T-cell (primary cell): ENCODE data around the gene CADM1. TPM values are rescaled to one million over a fixed set of nuclear protein-coding genes. Genes with fewer than 3 reads are reported as not detected.

Source experiments
- ATAC-seq, 4 experiments: fragments of 200-7000 bp in 3 of 4; fragments of 150-1000 bp in 1 of 4; cut with Tn5 transposase; replicated peaks in 1 of 4; 1 replicate in 3 of 4; 2 replicates in 1 of 4; pipeline ENCODE4 v1.10.0; 2021; ENCODE audit warnings: moderate library complexity in 3 of 4, mild to moderate bottlenecking in 2 of 4, moderate number of reproducible peaks in 1 of 4
- CTCF ChIA-PET, 2 donors: fragments of 300-600 bp; sonication (Branson Sonifier 250); formaldehyde crosslinking; loops; one replicate each; lab custom pipeline; 2022; ENCODE audit warnings: antibody characterized with exemption in 2 of 2; lab: Charles Lee
- POLR2A ChIA-PET, 2 donors: fragments of 300-600 bp; sonication (Branson Sonifier 250); formaldehyde crosslinking; loops; one replicate each; lab custom pipeline; 2022; ENCODE audit warnings: antibody characterized with exemption in 2 of 2; lab: Charles Lee
- DNase-seq, 35 experiments: peaks; one replicate each; pipeline versions ENCODE4 v3.0.0 to v3.0.0-alpha.2; 2013 to 2023
- H3K27ac ChIP-seq: one replicate; pipeline ENCODE4 v1.5.1; 2013; ENCODE audit warnings: low read length
- H3K27me3 ChIP-seq, 2 experiments: replicated peaks in 1 of 2; 1 replicate in 1 of 2; 2 replicates in 1 of 2; pipeline versions ENCODE4 v1.6.1 to v1.7.0; 2013; ENCODE audit warnings: low read length in 1 of 2, mixed read lengths in 1 of 2; ENCODE audit not compliant: control insufficient read depth in 2 of 2, insufficient read depth in 2 of 2; ENCODE audit errors: extremely low read depth in 1 of 2
- H3K36me3 ChIP-seq, 2 donors: 1 replicate in 1 of 2; 2 replicates in 1 of 2; pipeline versions ENCODE4 v1.6.1 to v1.7.0; 2013; ENCODE audit warnings: low read length in 1 of 2; ENCODE audit not compliant: control insufficient read depth in 2 of 2, insufficient read depth in 1 of 2; ENCODE audit errors: extremely low read depth in 1 of 2
- H3K4me1 ChIP-seq, 2 experiments: 1 replicate in 1 of 2; 2 replicates in 1 of 2; pipeline versions ENCODE4 v1.6.1 to v1.7.0; 2013; ENCODE audit warnings: low read length in 2 of 2, mixed read lengths in 1 of 2; ENCODE audit not compliant: insufficient read depth in 2 of 2, control insufficient read depth in 1 of 2; ENCODE audit errors: extremely low read depth in 1 of 2
- H3K4me3 ChIP-seq, 2 donors: 1 replicate in 1 of 2; 2 replicates in 1 of 2; pipeline versions ENCODE4 v1.5.1 to v1.7.0; 2013; ENCODE audit warnings: mild to moderate bottlenecking in 2 of 2, low read length in 1 of 2, moderate library complexity in 1 of 2; ENCODE audit not compliant: control insufficient read depth in 1 of 2; ENCODE audit errors: extremely low read depth in 1 of 2
- H3K9me3 ChIP-seq: 2 replicates; pipeline ENCODE4 v1.7.0; 2013
- H3K27ac Mint-ChIP-seq, 2 donors: one replicate each; pipeline ENCODE4 v1.8.0; 2020 to 2021; ENCODE audit warnings: mild to moderate bottlenecking in 2 of 2, mixed read lengths in 2 of 2
- H3K27me3 Mint-ChIP-seq, 2 donors: one replicate each; pipeline ENCODE4 v1.8.0; 2021 to 2022; ENCODE audit warnings: mixed read lengths in 2 of 2
- H3K36me3 Mint-ChIP-seq: one replicate; pipeline ENCODE4 v1.8.0; 2021; ENCODE audit warnings: mixed read lengths
- H3K4me1 Mint-ChIP-seq, 3 donors: one replicate each; pipeline ENCODE4 v1.8.0; 2020 to 2022; ENCODE audit warnings: mixed read lengths in 3 of 3, mild to moderate bottlenecking in 1 of 3
- H3K4me3 Mint-ChIP-seq, 3 donors: one replicate each; pipeline ENCODE4 v1.8.0; 2020 to 2022; ENCODE audit warnings: mild to moderate bottlenecking in 3 of 3, mixed read lengths in 3 of 3, moderate library complexity in 3 of 3
- H3K9me3 Mint-ChIP-seq, 3 donors: one replicate each; pipeline ENCODE4 v1.8.0; 2020 to 2022; ENCODE audit warnings: mixed read lengths in 3 of 3
- WGBS: methylation state at CpG from one replicate; pipeline ENCODE4 v1.1.5; 2013; ENCODE audit warnings: missing lambda C conversion rate; ENCODE audit not compliant: insufficient coverage; 5-methylcytosine and 5-hydroxymethylcytosine counted together
- total RNA-seq, 35 experiments: library from RNA in 6 of 35; stranded (reverse) in 6 of 35; fragments of 120-200 nt in 1 of 35; gene quantifications; one replicate each; pipeline versions ENCODE4 v1.2.1 to v1.2.4 and lab custom pipeline; 2013 to 2026

Gene CADM1
- total RNA-seq, 5 donors from 2014 or later (not counting 1 experiment from before 2014, with no cell fraction given), result 2.1 to 6.7 (median 3.1) TPM

- H3K36me3 Mint-ChIP-seq, result no peaks in the 10 kb centered on the region
- H3K4me1 Mint-ChIP-seq, result no peaks in the 10 kb centered on the region
- CTCF ChIA-PET, result no interaction called here
- H3K27ac ChIP-seq, result no peak overlapping the region
- peaks cover 4 to 15% of the 10 kb centered on the region in 2 donors for H3K27me3 Mint-ChIP-seq
- H3K4me3 Mint-ChIP-seq, result no peak overlapping the region
- H3K36me3 ChIP-seq, result no peaks in the 10 kb centered on the region
- no peaks in the 10 kb centered on the region for H3K9me3 Mint-ChIP-seq
- POLR2A ChIA-PET, result interaction anchor here in 1 of 2 donors (0.6 kb wide), 1 partner anchor 54 kb away, joined by 7 read pairs; no protein-coding TSS in a partner anchor
- DNase-seq (no peak), ATAC-seq (no peak)
- H3K27ac Mint-ChIP-seq, result no peak overlapping the region
- H3K4me1 ChIP-seq, result no peaks in the 10 kb centered on the region
- H3K27me3 ChIP-seq, result peaks cover 0 to 8% of the 10 kb centered on the region in 2 experiments
- no peaks in the 10 kb centered on the region for H3K9me3 ChIP-seq
- WGBS, result 72% methylated on average over 6 of the region's 6 CpGs
- H3K4me3 ChIP-seq, result no peak overlapping the region
Measured at GRCh38 chr11:115528225-115528624, 24.0 kb upstream of the CADM1 start.

- ChIA-PET POLR2A (interaction anchor here in 1 of 2 donors (0.6 kb wide), 1 partner anchor 54 kb away, joined by 7 read pairs; no protein-coding TSS in a partner anchor), CTCF (no interaction called here)
- H3K9me3 ChIP-seq, result no peaks in the 10 kb centered on the region
- H3K36me3 ChIP-seq, result no peaks in the 10 kb centered on the region
- H3K36me3 Mint-ChIP-seq, result no peaks in the 10 kb centered on the region
- no peak overlapping the region for H3K4me3 ChIP-seq
- no peaks in the 10 kb centered on the region for H3K4me1 Mint-ChIP-seq
- H3K9me3 Mint-ChIP-seq, result no peaks in the 10 kb centered on the region
- H3K27ac Mint-ChIP-seq, result no peak overlapping the region
- ATAC-seq (no peak), DNase-seq (no peak)
- no peaks in the 10 kb centered on the region for H3K4me1 ChIP-seq
- H3K27me3 ChIP-seq, result peaks cover 0 to 8% of the 10 kb centered on the region in 2 experiments
- peaks cover 4 to 16% of the 10 kb centered on the region in 2 donors for H3K27me3 Mint-ChIP-seq
- no peak overlapping the region for H3K27ac ChIP-seq
- no CpG with 5 or more reads among the region's 2 CpGs for WGBS
- H3K4me3 Mint-ChIP-seq, result no peak overlapping the region
Measured at GRCh38 chr11:115527534-115528125, 23.4 kb upstream of the CADM1 start.

- Mint-ChIP-seq H3K27ac (no peak overlapping the region), H3K9me3 (peaks cover 0 to 5% (median 0%) of the 10 kb centered on the region in 3 donors), H3K4me1 (no peaks in the 10 kb centered on the region), H3K4me3 (no peak overlapping the region), H3K27me3 (peaks cover 13 to 22% of the 10 kb centered on the region in 2 donors), H3K36me3 (no peaks in the 10 kb centered on the region)
- DNase-seq (no peak), ATAC-seq (no peak)
- Histone ChIP-seq H3K4me1 (no peaks in the 10 kb centered on the region), H3K27ac (no peak overlapping the region), H3K36me3 (no peaks in the 10 kb centered on the region), H3K27me3 (peaks cover 0 to 8% of the 10 kb centered on the region in 2 experiments), H3K4me3 (no peak overlapping the region), H3K9me3 (no peaks in the 10 kb centered on the region)
- CTCF ChIA-PET, result no interaction called here
- WGBS, result 90% methylated on average over 5 of the region's 9 CpGs
- POLR2A ChIA-PET, result no interaction called here
Measured at GRCh38 chr11:115525531-115526006, 21.4 kb upstream of the CADM1 start.

GRCh38 chr11:115524572-115524971, 20.4 kb upstream of the CADM1 start:
- ChIA-PET POLR2A (no interaction called here), CTCF (no interaction called here)
- H3K36me3 Mint-ChIP-seq, result no peaks in the 10 kb centered on the region
- H3K27me3 Mint-ChIP-seq, result peaks cover 12 to 21% of the 10 kb centered on the region in 2 donors
- H3K27ac Mint-ChIP-seq, result no peak overlapping the region
- Histone ChIP-seq H3K9me3 (no peaks in the 10 kb centered on the region), H3K36me3 (no peaks in the 10 kb centered on the region), H3K27me3 (peaks cover 0 to 8% of the 10 kb centered on the region in 2 experiments), H3K4me3 (no peak overlapping the region), H3K27ac (no peak overlapping the region), H3K4me1 (no peaks in the 10 kb centered on the region)
- no peak overlapping the region for H3K4me3 Mint-ChIP-seq
- H3K4me1 Mint-ChIP-seq, result no peaks in the 10 kb centered on the region
- peaks cover 0 to 5% (median 0%) of the 10 kb centered on the region in 3 donors for H3K9me3 Mint-ChIP-seq
- WGBS, result 75% methylated on average over 1 of the region's 1 CpG
- ATAC-seq (no peak), DNase-seq (no peak)

GRCh38 chr11:115523727-115524399, 19.6 kb upstream of the CADM1 start:
- POLR2A ChIA-PET, result no interaction called here
- H3K4me3 ChIP-seq, result no peak overlapping the region
- H3K27me3 ChIP-seq, result peaks cover 0 to 8% of the 10 kb centered on the region in 2 experiments
- H3K4me1 ChIP-seq, result no peaks in the 10 kb centered on the region
- Mint-ChIP-seq H3K27ac (no peak overlapping the region), H3K36me3 (no peaks in the 10 kb centered on the region), H3K27me3 (peaks cover 12 to 21% of the 10 kb centered on the region in 2 donors), H3K4me1 (no peaks in the 10 kb centered on the region), H3K9me3 (peaks cover 0 to 5% (median 0%) of the 10 kb centered on the region in 3 donors), H3K4me3 (no peak overlapping the region)
- no peaks in the 10 kb centered on the region for H3K36me3 ChIP-seq
- H3K27ac ChIP-seq, result no peak overlapping the region
- no peak for DNase-seq
- WGBS, result no CpG with 5 or more reads among the region's 2 CpGs
- no peaks in the 10 kb centered on the region for H3K9me3 ChIP-seq
- CTCF ChIA-PET, result no interaction called here
- ATAC-seq, result no peak

GRCh38 chr11:115522302-115522701, 18.1 kb upstream of the CADM1 start:
- no peak overlapping the region for H3K27ac ChIP-seq
- DNase-seq, result no peak
- 80% methylated on average over 1 of the region's 3 CpGs for WGBS
- Mint-ChIP-seq H3K27me3 (peaks cover 12 to 22% of the 10 kb centered on the region in 2 donors), H3K4me3 (no peak overlapping the region), H3K27ac (no peak overlapping the region), H3K9me3 (peaks cover 0 to 5% (median 0%) of the 10 kb centered on the region in 3 donors), H3K4me1 (no peaks in the 10 kb centered on the region), H3K36me3 (no peaks in the 10 kb centered on the region)
- H3K36me3 ChIP-seq, result no peaks in the 10 kb centered on the region
- no peaks in the 10 kb centered on the region for H3K4me1 ChIP-seq
- peaks cover 0 to 4% of the 10 kb centered on the region in 2 experiments for H3K27me3 ChIP-seq
- ATAC-seq, result no peak
- CTCF ChIA-PET, result no interaction called here
- no peak overlapping the region for H3K4me3 ChIP-seq
- POLR2A ChIA-PET, result no interaction called here
- H3K9me3 ChIP-seq, result no peaks in the 10 kb centered on the region
